Astrocyte of the spinal cord (primary cell): ENCODE data around the gene CIROP.

Experiments
- DNase-seq: peaks from one replicate; pipeline ENCODE4 v3.0.0; 2011; ENCODE audit warnings: low read depth, low spot score
- H3K4me3 ChIP-seq: 2 replicates; pipeline ENCODE4 v1.5.1; 2011; ENCODE audit warnings: low read depth, mild to moderate bottlenecking, low read length, moderate library complexity
- CTCF ChIP-seq: IDR thresholded peaks from 2 replicates; pipeline ENCODE4 v1.5.1; 2012; ENCODE audit warnings: low read depth, mild to moderate bottlenecking, low read length, inconsistent platforms
- in situ Hi-C: cut with HindIII; loops from 2 replicates; pipeline ENCODE4 v1.10.0; 2017; ENCODE audit warnings: low sequenced_read_pairs

CIROP gene

GRCh38 chr14:23089498-23090253 is 15.1 kb downstream of the CIROP start:
- no peak for DNase-seq
- in situ Hi-C loops, result no loop called here
- H3K4me3 ChIP-seq, result no peak overlapping the region
- no peak for TF ChIP-seq CTCF

GRCh38 chr14:23086565-23086964 is 18.2 kb downstream of the CIROP start:
- in situ Hi-C loops, result no loop called here
- no peak for TF ChIP-seq CTCF
- H3K4me3 ChIP-seq, result no peak overlapping the region
- DNase-seq, result no peak

GRCh38 chr14:23085458-23085857 is 19.3 kb downstream of the CIROP start:
- no peak overlapping the region for H3K4me3 ChIP-seq
- in situ Hi-C loops, result no loop called here
- TF ChIP-seq CTCF, result no peak
- no peak for DNase-seq

- H3K4me3 ChIP-seq, result no peak overlapping the region
- in situ Hi-C loops, result no loop called here
- no peak for TF ChIP-seq CTCF
- no peak for DNase-seq
Measured at GRCh38 chr14:23080474-23080873, 24.3 kb downstream of the CIROP start.

GRCh38 chr14:23079716-23080115 is 25.1 kb downstream of the CIROP start:
- no peak for TF ChIP-seq CTCF
- in situ Hi-C loops, result no loop called here
- no peak for DNase-seq
- no peak overlapping the region for H3K4me3 ChIP-seq

GRCh38 chr14:23078692-23079116 is 26.1 kb downstream of the CIROP start:
- peak; percentile 91 for DNase-seq
- H3K4me3 ChIP-seq, result no peak overlapping the region
- in situ Hi-C loops, result no loop called here
- TF ChIP-seq CTCF, result no peak
